T-helper 2 cell treated with Interferon-gamma antibody and Interleukin-4, amounts not matched to agents 5 μg/mL and 100 μg/mL, for 36 hours (primary cell): Measurements from ENCODE around the gene COPS6.

Source experiments
- DNase-seq: peaks from one replicate; pipeline ENCODE4 v3.0.0; 2021; ENCODE audit warnings: low spot score
- H3K27ac Mint-ChIP-seq: one replicate; pipeline ENCODE4 v1.8.0; 2021; ENCODE audit warnings: mild to moderate bottlenecking, mixed read lengths
- H3K27me3 Mint-ChIP-seq: one replicate; pipeline ENCODE4 v1.8.0; 2021; ENCODE audit warnings: low read depth, mixed read lengths
- H3K36me3 Mint-ChIP-seq: one replicate; pipeline ENCODE4 v1.8.0; 2021; ENCODE audit warnings: low read depth, mixed read lengths
- H3K4me1 Mint-ChIP-seq: one replicate; pipeline ENCODE4 v1.8.0; 2021; ENCODE audit warnings: low read depth, mixed read lengths
- H3K4me3 Mint-ChIP-seq: one replicate; pipeline ENCODE4 v1.8.0; 2022; ENCODE audit warnings: mild to moderate bottlenecking, moderate library complexity, mixed read lengths
- H3K9me3 Mint-ChIP-seq: one replicate; pipeline ENCODE4 v1.8.0; 2021; ENCODE audit warnings: mixed read lengths

The COPS6 gene

GRCh38 chr7:100066953-100067352, 21.8 kb upstream of the COPS6 start:
- H3K36me3 Mint-ChIP-seq, result peaks cover 50% of the 10 kb centered on the region
- no peak overlapping the region for H3K27ac Mint-ChIP-seq
- DNase-seq, result no peak
- no peaks in the 10 kb centered on the region for H3K4me1 Mint-ChIP-seq
- H3K4me3 Mint-ChIP-seq, result no peak overlapping the region
- H3K27me3 Mint-ChIP-seq, result no peaks in the 10 kb centered on the region
- peaks cover 21% of the 10 kb centered on the region for H3K9me3 Mint-ChIP-seq

- H3K27ac Mint-ChIP-seq, result no peak overlapping the region
- H3K9me3 Mint-ChIP-seq, result peaks cover 35% of the 10 kb centered on the region
- H3K4me3 Mint-ChIP-seq, result no peak overlapping the region
- H3K27me3 Mint-ChIP-seq, result no peaks in the 10 kb centered on the region
- peaks cover 66% of the 10 kb centered on the region for H3K36me3 Mint-ChIP-seq
- DNase-seq, result no peak
- H3K4me1 Mint-ChIP-seq, result no peaks in the 10 kb centered on the region
Measured at GRCh38 chr7:100069991-100070390, 18.8 kb upstream of the COPS6 start.

- H3K4me1 Mint-ChIP-seq, result peaks cover 2% of the 10 kb centered on the region
- H3K4me3 Mint-ChIP-seq, result no peak overlapping the region
- peaks cover 71% of the 10 kb centered on the region for H3K36me3 Mint-ChIP-seq
- H3K27me3 Mint-ChIP-seq, result no peaks in the 10 kb centered on the region
- H3K9me3 Mint-ChIP-seq, result peaks cover 42% of the 10 kb centered on the region
- H3K27ac Mint-ChIP-seq, result no peak overlapping the region
- no peak for DNase-seq
Measured at GRCh38 chr7:100071018-100071723, 17.6 kb upstream of the COPS6 start.

- Mint-ChIP-seq H3K27ac (peak overlapping the region; percentile 6), H3K4me3 (no peak overlapping the region)
Measured at GRCh38 chr7:100072462-100072861, 16.3 kb upstream of the COPS6 start.

GRCh38 chr7:100074841-100075240, 13.9 kb upstream of the COPS6 start:
- Mint-ChIP-seq H3K4me3 (no peak overlapping the region), H3K27ac (no peak overlapping the region)

More at GRCh38 chr7:100072462-100072861, 16.3 kb upstream of the COPS6 start:
- Mint-ChIP-seq H3K9me3 (peaks cover 45% of the 10 kb centered on the region), H3K27me3 (no peaks in the 10 kb centered on the region), H3K36me3 (peaks cover 81% of the 10 kb centered on the region), H3K4me1 (peaks cover 2% of the 10 kb centered on the region)
- no peak for DNase-seq

GRCh38 chr7:100075418-100075817, 13.4 kb upstream of the COPS6 start:
- H3K27ac Mint-ChIP-seq, result no peak overlapping the region
- H3K9me3 Mint-ChIP-seq, result peaks cover 40% of the 10 kb centered on the region
- no peak overlapping the region for H3K4me3 Mint-ChIP-seq
- H3K27me3 Mint-ChIP-seq, result no peaks in the 10 kb centered on the region
- H3K36me3 Mint-ChIP-seq, result peaks cover 83% of the 10 kb centered on the region
- peaks cover 17% of the 10 kb centered on the region for H3K4me1 Mint-ChIP-seq
- DNase-seq, result no peak

More at GRCh38 chr7:100074841-100075240, 13.9 kb upstream of the COPS6 start:
- no peaks in the 10 kb centered on the region for H3K27me3 Mint-ChIP-seq
- peaks cover 45% of the 10 kb centered on the region for H3K9me3 Mint-ChIP-seq
- no peak for DNase-seq
- H3K36me3 Mint-ChIP-seq, result peaks cover 85% of the 10 kb centered on the region
- peaks cover 12% of the 10 kb centered on the region for H3K4me1 Mint-ChIP-seq

DNA sequence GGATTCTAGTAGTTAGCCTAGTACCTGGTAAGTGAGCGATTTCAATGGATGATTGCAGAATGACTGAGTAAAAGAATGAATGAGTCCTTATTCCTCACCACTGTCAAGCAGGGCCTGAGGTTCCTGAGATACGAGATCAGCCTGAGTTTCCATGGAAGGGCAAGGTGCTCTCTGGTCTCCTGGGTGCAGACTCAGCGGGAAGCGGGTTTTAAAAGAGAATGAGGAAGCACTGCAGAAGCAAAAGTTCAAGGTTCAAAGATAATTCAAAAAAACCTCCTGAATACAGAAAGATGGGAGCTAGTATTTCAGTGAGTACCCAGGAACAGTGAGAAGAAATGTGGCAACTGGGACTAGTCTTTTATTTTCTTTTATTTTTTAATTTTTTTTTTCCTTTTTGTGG, 11.6 kb upstream of the COPS6 start:
- no peaks in the 10 kb centered on the region for H3K27me3 Mint-ChIP-seq
- no peak for DNase-seq
- no peak overlapping the region for H3K27ac Mint-ChIP-seq
- H3K9me3 Mint-ChIP-seq, result peaks cover 22% of the 10 kb centered on the region
- H3K36me3 Mint-ChIP-seq, result peaks cover 70% of the 10 kb centered on the region
- H3K4me1 Mint-ChIP-seq, result peaks cover 25% of the 10 kb centered on the region
- no peak overlapping the region for H3K4me3 Mint-ChIP-seq

GRCh38 chr7:100079024-100079560, 9.7 kb upstream of the COPS6 start:
- no peak for DNase-seq
- no peak overlapping the region for H3K27ac Mint-ChIP-seq
- H3K9me3 Mint-ChIP-seq, result peaks cover 15% of the 10 kb centered on the region
- no peaks in the 10 kb centered on the region for H3K27me3 Mint-ChIP-seq
- peaks cover 33% of the 10 kb centered on the region for H3K4me1 Mint-ChIP-seq
- peaks cover 53% of the 10 kb centered on the region for H3K36me3 Mint-ChIP-seq
- H3K4me3 Mint-ChIP-seq, result peak overlapping the region; percentile 34

DNA sequence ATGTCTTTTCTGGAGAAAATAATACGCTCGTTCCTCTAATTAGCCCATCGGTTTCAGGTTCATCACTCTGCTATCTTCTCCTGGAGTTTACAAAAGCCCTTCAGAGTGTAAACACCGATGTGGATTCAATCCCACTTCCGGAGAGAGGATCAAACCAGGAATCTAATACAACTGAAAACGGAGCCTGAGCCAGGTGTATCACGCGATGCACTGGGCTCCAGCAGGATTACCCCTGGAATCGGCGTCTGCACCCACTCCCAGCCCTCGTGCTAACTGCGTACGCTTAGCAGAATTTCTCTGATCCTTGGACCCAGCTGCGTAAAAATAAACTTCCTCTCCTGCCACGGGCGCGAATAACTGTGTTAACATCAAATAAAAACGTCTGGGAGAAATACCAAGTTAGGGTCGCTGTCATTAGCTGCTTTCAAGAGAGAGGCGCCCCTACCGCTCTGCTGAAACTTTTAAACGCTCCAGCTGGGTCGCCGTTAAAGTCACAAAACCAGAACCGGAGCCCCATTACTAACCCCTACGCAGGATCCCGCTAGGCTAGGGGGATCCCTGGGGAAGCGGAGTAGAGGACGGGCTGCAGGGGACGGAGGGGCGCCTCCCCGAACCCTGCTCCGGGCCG, 7.7 kb upstream of the COPS6 start:
- peak overlapping the region; percentile 77 for H3K27ac Mint-ChIP-seq
- peaks cover 33% of the 10 kb centered on the region for H3K36me3 Mint-ChIP-seq
- no peak for DNase-seq
- H3K4me3 Mint-ChIP-seq, result peak overlapping the region; percentile 91
- H3K4me1 Mint-ChIP-seq, result peaks cover 31% of the 10 kb centered on the region
- H3K9me3 Mint-ChIP-seq, result peaks cover 5% of the 10 kb centered on the region
- peaks cover 4% of the 10 kb centered on the region for H3K27me3 Mint-ChIP-seq

DNA sequence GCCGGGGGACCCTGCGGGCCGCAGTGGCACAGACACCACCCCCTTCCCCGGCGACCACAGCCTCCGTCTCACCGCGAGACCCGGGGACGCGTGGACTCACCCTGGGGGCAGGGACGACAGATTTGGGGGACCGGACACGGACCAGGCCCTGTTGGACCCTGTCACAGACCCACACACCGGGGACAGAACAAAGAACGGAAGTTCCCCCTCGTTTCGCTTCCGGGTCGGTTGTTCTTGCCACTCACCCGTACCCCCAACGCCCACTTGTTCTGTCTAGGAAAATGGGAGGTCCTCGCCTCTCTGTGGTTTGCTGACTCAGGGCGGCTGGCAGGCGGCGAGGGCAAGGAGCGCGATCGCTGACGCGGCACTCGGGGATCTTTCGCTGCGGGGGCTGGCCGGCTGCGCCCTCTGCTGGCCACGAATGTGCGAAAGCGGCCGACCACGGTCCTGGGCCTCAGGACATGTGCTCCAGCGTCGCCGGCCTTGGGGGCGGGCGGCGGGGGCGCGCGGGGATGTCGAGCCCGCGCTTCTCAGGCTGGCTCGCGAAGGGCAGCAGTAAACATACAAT, 7.2 kb upstream of the COPS6 start, which contains the start of gene ZNF3:
Gene ZNF3, minus strand, starts transcription at position 189 of the 568 bp plus-strand sequence. CDS start 4,366 bp downstream, outside the sequence.
- Mint-ChIP-seq H3K4me1 (peaks cover 30% of the 10 kb centered on the region), H3K36me3 (peaks cover 27% of the 10 kb centered on the region), H3K9me3 (peaks cover 4% of the 10 kb centered on the region), H3K27me3 (peaks cover 5% of the 10 kb centered on the region), H3K4me3 (peak within 1 kb of the TSS; percentile 91), H3K27ac (peak within 1 kb of the TSS; percentile 93)
- peak; percentile 99 for DNase-seq

- Mint-ChIP-seq H3K27me3 (peaks cover 5% of the 10 kb centered on the region), H3K27ac (peak overlapping the region; percentile 93), H3K36me3 (peaks cover 21% of the 10 kb centered on the region), H3K4me3 (peak overlapping the region; percentile 91), H3K4me1 (peaks cover 30% of the 10 kb centered on the region), H3K9me3 (no peaks in the 10 kb centered on the region)
- no peak for DNase-seq
Measured at GRCh38 chr7:100082978-100083377, 5.8 kb upstream of the COPS6 start.

DNA sequence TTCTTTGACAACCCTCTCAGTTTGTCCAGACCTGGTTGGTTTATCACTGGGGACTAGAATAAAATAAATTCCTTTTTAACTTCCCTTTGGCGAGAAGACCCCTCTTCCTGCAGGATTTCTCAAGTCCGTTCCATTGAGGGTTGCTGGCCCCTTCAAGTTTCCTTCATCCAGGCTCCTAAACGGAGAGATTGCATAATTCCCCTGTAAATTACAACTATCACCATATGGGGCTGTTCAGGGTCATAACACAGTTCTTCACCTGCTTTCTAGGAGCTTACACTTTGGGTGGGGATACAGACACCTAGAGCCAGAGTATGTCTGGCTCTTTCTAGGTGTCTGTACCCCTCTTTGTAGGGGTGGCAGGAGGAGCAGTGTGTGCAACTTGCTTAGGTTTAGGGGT, 3.3 kb upstream of the COPS6 start:
- Mint-ChIP-seq H3K4me1 (peaks cover 32% of the 10 kb centered on the region), H3K27me3 (peaks cover 5% of the 10 kb centered on the region), H3K27ac (no peak overlapping the region), H3K9me3 (no peaks in the 10 kb centered on the region), H3K4me3 (no peak overlapping the region), H3K36me3 (peaks cover 16% of the 10 kb centered on the region)
- no peak for DNase-seq

GRCh38 chr7:100087055-100087750, 1.6 kb upstream of the COPS6 start:
- Mint-ChIP-seq H3K9me3 (no peaks in the 10 kb centered on the region), H3K4me1 (peaks cover 33% of the 10 kb centered on the region), H3K36me3 (peaks cover 27% of the 10 kb centered on the region), H3K4me3 (peak overlapping the region; percentile 52), H3K27me3 (peaks cover 5% of the 10 kb centered on the region), H3K27ac (no peak overlapping the region)
- DNase-seq, result no peak
